Measurements from ENCODE around the gene DYTN.

DNA sequence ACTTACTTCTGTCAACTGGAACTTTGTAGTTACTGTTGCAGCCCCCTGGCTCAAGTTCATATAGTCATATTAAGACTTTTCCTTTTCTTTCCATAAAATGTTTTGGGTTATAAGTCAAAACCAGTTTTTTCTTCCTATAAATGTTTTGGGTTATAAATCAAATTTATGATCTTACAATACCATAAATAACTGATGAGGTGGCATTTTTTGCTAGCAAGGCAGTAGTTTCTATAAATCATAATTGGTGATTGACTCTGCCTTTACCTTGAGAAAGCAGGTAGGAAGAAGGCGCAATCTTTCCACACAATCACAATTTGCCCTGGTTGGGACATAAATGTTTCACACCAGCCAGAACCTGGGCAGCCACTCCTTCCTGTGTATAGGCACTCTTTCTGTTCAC, 5.1 kb upstream of the DYTN start:
- TF ChIP-seq CTCF (IDR thresholded peaks at IDR 0.05; ENCODE audit: borderline replicate concordance, extremely low read depth, low read length, poor library complexity, severe bottlenecking) (no peak), EZH2 (IDR thresholded peaks at IDR 0.05; ENCODE audit: borderline replicate concordance, low read depth, low read length, severe bottlenecking) (no peak)

Data from DND-41 (cell line).